Measurements from ENCODE around the gene KCNJ8. TPM values are rescaled to one million over a fixed set of nuclear protein-coding genes. Genes with fewer than 3 reads are reported as not detected.

The KCNJ8 gene
- total and polyA plus RNA-seq, 2 of the 8 experiments (the other 6 are each of a cell fraction or from before 2014, with no cell fraction given) = 0.48 to 1.4 TPM

DNA sequence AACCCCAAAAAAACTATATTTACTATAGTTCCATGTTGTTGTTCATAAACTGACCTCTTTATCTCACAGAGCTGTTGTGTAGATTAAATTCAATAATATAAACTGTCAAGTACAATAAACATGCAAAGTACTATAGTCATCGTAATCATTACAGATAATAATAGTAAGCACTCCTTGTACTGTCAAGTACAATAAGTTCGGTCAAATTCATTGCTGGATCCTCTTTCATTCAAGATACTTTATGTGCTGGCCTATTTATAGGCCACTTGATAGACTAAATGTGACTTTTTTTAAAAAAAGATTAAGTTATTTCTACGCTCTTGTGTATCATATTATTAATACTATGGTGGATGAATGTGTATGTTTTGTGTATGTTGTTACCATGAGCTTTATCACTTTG, 39.2 kb upstream of the KCNJ8 start:
- Histone ChIP-seq H2BK5ac (ENCODE audit: low read depth, low read length) (no peak overlapping the region), H3K4ac (replicated peaks; ENCODE audit: insufficient read length, low read depth, low read length) (no peak overlapping the region), H3K4me3 (ENCODE audit: extremely low read depth in 1 of 4, insufficient read depth in 2 of 4, low read depth in 3 of 4, low read length in 4 of 4) (no peak overlapping the region), H2AFZ (ENCODE audit: low read length) (no peak overlapping the region), H3K23ac (ENCODE audit: insufficient read length) (no peak overlapping the region), H4K8ac (ENCODE audit: extremely low read depth, insufficient read depth, low read length) (no peak overlapping the region), H3K27ac (ENCODE audit: low read depth, low read length) (no peak overlapping the region), H3K4me1 (replicated peaks in 1 of 4; ENCODE audit: control insufficient read depth in 3 of 4, insufficient read depth in 4 of 4, low read length in 3 of 4) (no peaks in the 10 kb centered on the region), H2BK120ac (replicated peaks; ENCODE audit: low read depth, low read length) (no peak overlapping the region), H4K91ac (replicated peaks; ENCODE audit: insufficient read length, low read length) (no peak overlapping the region), H3K9ac (replicated peaks in 1 of 4; ENCODE audit: extremely low read depth in 1 of 4, low read depth in 3 of 4, low read length in 3 of 4) (no peak overlapping the region), H3K27me3 (replicated peaks in 1 of 4; ENCODE audit: control insufficient read depth in 3 of 4, extremely low read depth in 1 of 4, insufficient read depth in 3 of 4, low read length in 3 of 4) (no peaks in the 10 kb centered on the region), H3K9me3 (ENCODE audit: insufficient read depth in 2 of 2, low read depth in 1 of 2, low read length in 1 of 2) (no peaks in the 10 kb centered on the region), H3K79me1 (ENCODE audit: low read depth, low read length) (no peaks in the 10 kb centered on the region), H3K56ac (replicated peaks; ENCODE audit: insufficient read length, low read depth, low read length) (no peak overlapping the region), H3K36me3 (ENCODE audit: control insufficient read depth in 2 of 4, insufficient read depth in 4 of 4, low read length in 3 of 4) (no peaks in the 10 kb centered on the region), H2BK15ac (ENCODE audit: low read length) (no peak overlapping the region), H4K20me1 (replicated peaks in 1 of 2; ENCODE audit: control insufficient read depth in 1 of 2, insufficient read depth in 2 of 2, low read length in 2 of 2) (peaks cover 0 to 1% of the 10 kb centered on the region in 2 experiments), H2BK12ac (ENCODE audit: low read depth, low read length) (no peak overlapping the region), H2AK5ac (ENCODE audit: low read depth, low read length) (no peak overlapping the region), H3K4me2 (ENCODE audit: insufficient read depth in 1 of 2, low read depth in 2 of 2, low read length in 2 of 2) (no peak overlapping the region), H2BK20ac (ENCODE audit: low read length) (no peak overlapping the region), H3K23me2 (ENCODE audit: low read depth, low read length) (no peaks in the 10 kb centered on the region), H3K14ac (ENCODE audit: insufficient read length) (no peak overlapping the region), H3K79me2 (ENCODE audit: control insufficient read depth in 1 of 2, insufficient read depth in 2 of 2, low read length in 2 of 2) (no peaks in the 10 kb centered on the region), H4K5ac (ENCODE audit: insufficient read length, low read depth, low read length) (no peak overlapping the region), H3K18ac (ENCODE audit: extremely low read depth, low read length) (no peak overlapping the region)
- no peak for DNase-seq (ENCODE audit: low read depth in 1 of 2, low spot score in 2 of 2)
- ChIA-PET POLR2A (ENCODE audit: partially characterized antibody) (no interaction called here), CTCF (ENCODE audit: partially characterized antibody) (interaction anchor here (1.0 kb wide), 1 partner anchor 13 kb away, joined by 3 read pairs; no protein-coding TSS in a partner anchor)
- TF ChIP-seq, protein P1, sequence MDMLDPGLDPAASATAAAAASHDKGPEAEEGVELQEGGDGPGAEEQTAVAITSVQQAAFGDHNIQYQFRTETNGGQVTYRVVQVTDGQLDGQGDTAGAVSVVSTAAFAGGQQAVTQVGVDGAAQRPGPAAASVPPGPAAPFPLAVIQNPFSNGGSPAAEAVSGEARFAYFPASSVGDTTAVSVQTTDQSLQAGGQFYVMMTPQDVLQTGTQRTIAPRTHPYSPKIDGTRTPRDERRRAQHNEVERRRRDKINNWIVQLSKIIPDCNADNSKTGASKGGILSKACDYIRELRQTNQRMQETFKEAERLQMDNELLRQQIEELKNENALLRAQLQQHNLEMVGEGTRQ (IDR thresholded peaks at IDR 0.05; ENCODE audit: low read length) = no peak
- no peak for TF ChIP-seq HDAC2 (IDR thresholded peaks at IDR 0.05; ENCODE audit: borderline replicate concordance in 1 of 2, low read depth in 2 of 2, low read length in 2 of 2)
- TF ChIP-seq TEAD4 (IDR thresholded peaks at IDR 0.05; ENCODE audit: low read depth, low read length) = no peak
- no peak for TF ChIP-seq TAF7 (optimal IDR thresholded peaks at IDR 0.05; ENCODE audit: borderline replicate concordance, low read depth, low read length)
- no peak for TF ChIP-seq SP2 (IDR thresholded peaks at IDR 0.05; ENCODE audit: low read length)
- no peak for TF ChIP-seq CBX8 (IDR thresholded peaks at IDR 0.05; ENCODE audit: borderline replicate concordance, low read depth, low read length)
- TF ChIP-seq SIX5 (IDR thresholded peaks at IDR 0.05; ENCODE audit: low read depth, low read length) = no peak
- no peak for TF ChIP-seq POLR2A (IDR thresholded peaks at IDR 0.05; ENCODE audit: control extremely low read depth in 1 of 2, low read depth in 2 of 2, low read length in 2 of 2)
- no peak for TF ChIP-seq RBBP5 (IDR thresholded peaks at IDR 0.05; ENCODE audit: borderline replicate concordance, low read depth, low read length)
- TF ChIP-seq FOSL1 (IDR thresholded peaks at IDR 0.05; ENCODE audit: insufficient read depth, low read depth, low read length) = no peak
- WGBS, 2 experiments (ENCODE audit: extremely low coverage in 1 of 2, insufficient coverage in 1 of 2, insufficient read length in 1 of 2, insufficient replicate concordance in 2 of 2, low coverage in 1 of 2, low lambda C conversion rate in 2 of 2, missing lambda C conversion rate in 1 of 2) = 86% methylated on average over 3 of the region's 3 CpGs; no CpG with 5 or more reads in 1 of the 2 experiments
- no peak for FAIRE-seq
